Esophagus squamous epithelium (tissue), 4 donors: Measurements from ENCODE around the gene GPC5.

ENCODE experiments used
- POLR2A ChIP-seq, 4 donors: fragments of 450-650 bp; IDR thresholded peaks; one replicate each; pipeline ENCODE4 v1.6.1; 2017; ENCODE audit warnings: antibody characterized with exemption in 4 of 4, mild to moderate bottlenecking in 4 of 4, moderate library complexity in 3 of 4
- TF ChIP-seq, protein P1 (sequence below), 6 experiments: fragments of 450-650 bp in 4 of 6; fragments of 200-600 bp in 2 of 6; sonication (generic) in 2 of 6; IDR thresholded peaks; one replicate each; pipeline ENCODE4 v1.5.1; 2016 to 2019; ENCODE audit warnings: antibody characterized with exemption in 6 of 6, mild to moderate bottlenecking in 4 of 6, moderate library complexity in 4 of 6

DNA sequence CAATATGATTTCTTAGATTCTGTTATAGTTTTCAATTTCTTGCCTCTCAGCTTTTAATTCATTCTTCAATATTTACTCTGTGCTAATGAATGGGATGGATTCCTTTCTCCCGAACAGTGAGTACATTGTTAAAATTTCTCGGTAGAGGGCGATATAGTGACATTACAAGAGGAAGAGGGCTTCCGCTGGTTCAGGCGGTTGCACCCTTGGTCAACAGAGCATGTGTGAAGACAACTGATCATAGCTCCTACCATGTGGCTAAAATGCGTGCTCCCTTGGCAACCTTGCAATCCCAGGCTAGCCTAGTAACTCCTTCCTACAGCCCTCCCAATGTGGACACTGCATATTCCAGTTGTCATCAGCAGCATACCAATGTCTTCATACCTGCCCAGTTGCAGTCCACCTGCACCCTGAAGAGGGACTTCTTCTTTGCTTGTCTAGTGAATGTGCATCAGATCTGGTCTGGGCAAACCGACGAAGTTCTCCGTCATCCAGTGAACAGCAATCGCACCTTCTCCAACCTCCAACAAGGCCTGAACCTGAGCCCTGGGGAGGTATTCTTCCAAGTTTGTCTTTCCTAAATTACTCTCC is 1175.1 kb downstream of the GPC5 start:
- TF ChIP-seq, protein P1, sequence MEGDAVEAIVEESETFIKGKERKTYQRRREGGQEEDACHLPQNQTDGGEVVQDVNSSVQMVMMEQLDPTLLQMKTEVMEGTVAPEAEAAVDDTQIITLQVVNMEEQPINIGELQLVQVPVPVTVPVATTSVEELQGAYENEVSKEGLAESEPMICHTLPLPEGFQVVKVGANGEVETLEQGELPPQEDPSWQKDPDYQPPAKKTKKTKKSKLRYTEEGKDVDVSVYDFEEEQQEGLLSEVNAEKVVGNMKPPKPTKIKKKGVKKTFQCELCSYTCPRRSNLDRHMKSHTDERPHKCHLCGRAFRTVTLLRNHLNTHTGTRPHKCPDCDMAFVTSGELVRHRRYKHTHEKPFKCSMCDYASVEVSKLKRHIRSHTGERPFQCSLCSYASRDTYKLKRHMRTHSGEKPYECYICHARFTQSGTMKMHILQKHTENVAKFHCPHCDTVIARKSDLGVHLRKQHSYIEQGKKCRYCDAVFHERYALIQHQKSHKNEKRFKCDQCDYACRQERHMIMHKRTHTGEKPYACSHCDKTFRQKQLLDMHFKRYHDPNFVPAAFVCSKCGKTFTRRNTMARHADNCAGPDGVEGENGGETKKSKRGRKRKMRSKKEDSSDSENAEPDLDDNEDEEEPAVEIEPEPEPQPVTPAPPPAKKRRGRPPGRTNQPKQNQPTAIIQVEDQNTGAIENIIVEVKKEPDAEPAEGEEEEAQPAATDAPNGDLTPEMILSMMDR (IDR thresholded peaks at IDR 0.05): no peak
- no peak for TF ChIP-seq POLR2A (IDR thresholded peaks at IDR 0.05)
